ENCODE data around the gene CHST10.

CHST10 gene

GRCh38 chr2:100425573-100426383 lies 8.3 kb upstream of the CHST10 start:
- no peaks in the 10 kb centered on the region for H3K9me3 ChIP-seq (ENCODE audit: control insufficient read depth, insufficient read depth, low read depth, low read length)
- H3K4me1 ChIP-seq (ENCODE audit: control insufficient read depth, insufficient read depth, low read length), result no peaks in the 10 kb centered on the region
- no peak overlapping the region for H3K4me3 ChIP-seq (ENCODE audit: low read depth, low read length)
- no peak for TF ChIP-seq ZNF768 (tag by site-specific recombination; IDR thresholded peaks at IDR 0.05)
- TF ChIP-seq OSR2 (tag by site-specific recombination; IDR thresholded peaks at IDR 0.05), result no peak
- TF ChIP-seq KLF10 (tag by site-specific recombination; IDR thresholded peaks at IDR 0.05), result no peak
- TF ChIP-seq ZSCAN18 (tag by site-specific recombination; IDR thresholded peaks at IDR 0.05), result no peak
- no peak for TF ChIP-seq PATZ1 (tag by site-specific recombination; IDR thresholded peaks at IDR 0.05)
- no peak for TF ChIP-seq SALL2 (tag by site-specific recombination; IDR thresholded peaks at IDR 0.05; ENCODE audit: borderline replicate concordance)
- TF ChIP-seq KLF1 (tag by site-specific recombination; IDR thresholded peaks at IDR 0.05), result no peak
- no peak for TF ChIP-seq ZNF704 (tag by site-specific recombination; IDR thresholded peaks at IDR 0.05)
- no peak for TF ChIP-seq ZNF658 (tag by site-specific recombination; IDR thresholded peaks at IDR 0.05)
- no peak for TF ChIP-seq ZNF791 (tag by site-specific recombination; IDR thresholded peaks at IDR 0.05)
- no peak for TF ChIP-seq ZNF184 (tag by site-specific recombination; IDR thresholded peaks at IDR 0.05)
- TF ChIP-seq ZNF214 (tag by site-specific recombination; IDR thresholded peaks at IDR 0.05; ENCODE audit: borderline replicate concordance), result no peak
- no peak for TF ChIP-seq ZSCAN30 (tag by site-specific recombination; IDR thresholded peaks at IDR 0.05)
- TF ChIP-seq ZNF416 (tag by site-specific recombination; IDR thresholded peaks at IDR 0.05), result no peak
- no peak for TF ChIP-seq KLF7 (tag by site-specific recombination; IDR thresholded peaks at IDR 0.05; ENCODE audit: borderline replicate concordance)
- no peak for TF ChIP-seq ZNF544 (tag by site-specific recombination; IDR thresholded peaks at IDR 0.05)
- TF ChIP-seq ZNF488 (tag by site-specific recombination; IDR thresholded peaks at IDR 0.05), result no peak
- ChIA-PET CTCF (interaction anchor here (0.6 to 2.2 kb wide), 3 partner anchors 8 to 168 kb away, joined by 3 to 10 read pairs (median 4); no protein-coding TSS in a partner anchor), POLR2A (no interaction called here)
- no peaks in the 10 kb centered on the region for H3K36me3 ChIP-seq (ENCODE audit: control insufficient read depth in 2 of 2, insufficient read depth in 1 of 2, low read length in 2 of 2)
- H3K27ac ChIP-seq (ENCODE audit: extremely low read depth, low read depth, low read length), result no peak overlapping the region

GRCh38 chr2:100425107-100425506 lies 7.6 kb upstream of the CHST10 start:
- ChIA-PET POLR2A (no interaction called here), CTCF (interaction anchor here (0.6 to 2.2 kb wide), 3 partner anchors 9 to 167 kb away, joined by 3 to 10 read pairs (median 4); no protein-coding TSS in a partner anchor)
- no peak for TF ChIP-seq ZFP41 (tag by site-specific recombination; IDR thresholded peaks at IDR 0.05; ENCODE audit: borderline replicate concordance)
- TF ChIP-seq WT1 (tag by site-specific recombination; IDR thresholded peaks at IDR 0.05), result no peak
- TF ChIP-seq ZNF548 (tag by site-specific recombination; IDR thresholded peaks at IDR 0.05), result no peak
- no peak for TF ChIP-seq ZNF677 (tag by site-specific recombination; IDR thresholded peaks at IDR 0.05)
- TF ChIP-seq ZNF621 (tag by site-specific recombination; IDR thresholded peaks at IDR 0.05), result no peak
- no peak for TF ChIP-seq ZNF704 (tag by site-specific recombination; IDR thresholded peaks at IDR 0.05)
- no peak for TF ChIP-seq OVOL3 (tag by site-specific recombination; IDR thresholded peaks at IDR 0.05)
- TF ChIP-seq ZNF830 (tag by site-specific recombination; IDR thresholded peaks at IDR 0.05; ENCODE audit: low read depth), result no peak
- TF ChIP-seq ZNF426 (tag by site-specific recombination; IDR thresholded peaks at IDR 0.05), result no peak
- Histone ChIP-seq H3K27ac (ENCODE audit: extremely low read depth, low read depth, low read length) (no peak overlapping the region), H3K9me3 (ENCODE audit: control insufficient read depth, insufficient read depth, low read depth, low read length) (no peaks in the 10 kb centered on the region), H3K4me3 (ENCODE audit: low read depth, low read length) (no peak overlapping the region), H3K4me1 (ENCODE audit: control insufficient read depth, insufficient read depth, low read length) (no peaks in the 10 kb centered on the region), H3K36me3 (ENCODE audit: control insufficient read depth in 2 of 2, insufficient read depth in 1 of 2, low read length in 2 of 2) (no peaks in the 10 kb centered on the region)
